SK-MEL-5 (cell line): ENCODE measurements around the gene PRKD2. TPM values are rescaled to one million over a fixed set of nuclear protein-coding genes. Genes with fewer than 3 reads are reported as not detected.
A peak's percentile ranks its signal among the peaks of the same experiment; 100 is the strongest.

ENCODE experiments used
- DNase-seq: peaks from one replicate; pipeline ENCODE4 v3.0.0-alpha.2; 2016; ENCODE audit warnings: low read depth, low spot score
- in situ Hi-C: cut with HindIII; loops from 2 replicates; pipeline ENCODE4 v1.10.0; 2016; ENCODE audit warnings: low sequenced_read_pairs, high pct_unique_total_duplicates, low pct_unique_long_range_greater_than_20kb
- total RNA-seq: library from RNA; depleted of rRNA; stranded (reverse); fragments of >200 nt; shearing (Covaris generic); gene quantifications from 2 replicates; pipeline ENCODE4 v1.2.3, GENCODE V29; 2014

The PRKD2 gene
- total RNA-seq, 1 experiment from 2014 or later, result 3.2 TPM

- in situ Hi-C loops, result no loop called here
- DNase-seq, result peak; percentile 61
These were observed 11.9 kb upstream of the PRKD2 start for GRCh38 chr19:46728693-46729339.

GRCh38 chr19:46728208-46728607, 11.3 kb upstream of the PRKD2 start:
- in situ Hi-C loops, result no loop called here
- no peak for DNase-seq

- DNase-seq, result no peak
- in situ Hi-C loops, result no loop called here
These were observed 10.8 kb upstream of the PRKD2 start for GRCh38 chr19:46727757-46728156.

GRCh38 chr19:46726971-46727501, 10.1 kb upstream of the PRKD2 start:
- DNase-seq, result no peak
- in situ Hi-C loops, result no loop called here

GRCh38 chr19:46726551-46726950, 9.6 kb upstream of the PRKD2 start:
- no peak for DNase-seq
- in situ Hi-C loops, result no loop called here

- no peak for DNase-seq
- in situ Hi-C loops, result no loop called here
These were observed 9.0 kb upstream of the PRKD2 start for GRCh38 chr19:46725859-46726393.

GRCh38 chr19:46725036-46725820, 8.3 kb upstream of the PRKD2 start:
- in situ Hi-C loops, result no loop called here
- no peak for DNase-seq

GRCh38 chr19:46724468-46724867, 7.6 kb upstream of the PRKD2 start:
- DNase-seq, result no peak
- in situ Hi-C loops, result no loop called here

GRCh38 chr19:46723471-46723870, 6.6 kb upstream of the PRKD2 start:
- no peak for DNase-seq
- in situ Hi-C loops, result no loop called here

- in situ Hi-C loops, result no loop called here
These were observed 6.1 kb upstream of the PRKD2 start for GRCh38 chr19:46723023-46723461.

GRCh38 chr19:46722421-46723022, 5.6 kb upstream of the PRKD2 start:
- in situ Hi-C loops, result no loop called here
- DNase-seq, result no peak

More at GRCh38 chr19:46723023-46723461, 6.1 kb upstream of the PRKD2 start:
- DNase-seq, result no peak

- in situ Hi-C loops, result no loop called here
- no peak for DNase-seq
These were observed 5.1 kb upstream of the PRKD2 start for GRCh38 chr19:46722004-46722380.

GRCh38 chr19:46721269-46722003, 4.5 kb upstream of the PRKD2 start:
- in situ Hi-C loops, result no loop called here
- no peak for DNase-seq

- DNase-seq, result no peak
- in situ Hi-C loops, result no loop called here
These were observed 3.8 kb upstream of the PRKD2 start for GRCh38 chr19:46720503-46721239.

- no peak for DNase-seq
- in situ Hi-C loops, result no loop called here
These were observed 3.0 kb upstream of the PRKD2 start for GRCh38 chr19:46719629-46720502.

- in situ Hi-C loops, result no loop called here
- DNase-seq, result no peak
These were observed 2.2 kb upstream of the PRKD2 start for GRCh38 chr19:46718934-46719622.
